DMS 273 treated with DMSO at 0.1 percent for 48 hours (cell line): ENCODE measurements around the gene IL1RAPL2.
"Not testable (repeated sequence)": the region's sequence is repeated elsewhere in the genome, so short reads cannot be mapped to it uniquely, and the experiment has no call there.

Experiments used
- DNase-seq: peaks from one replicate; lab custom pipeline; 2025; lab: John Stamatoyannopoulos, UW

IL1RAPL2 gene

DNA sequence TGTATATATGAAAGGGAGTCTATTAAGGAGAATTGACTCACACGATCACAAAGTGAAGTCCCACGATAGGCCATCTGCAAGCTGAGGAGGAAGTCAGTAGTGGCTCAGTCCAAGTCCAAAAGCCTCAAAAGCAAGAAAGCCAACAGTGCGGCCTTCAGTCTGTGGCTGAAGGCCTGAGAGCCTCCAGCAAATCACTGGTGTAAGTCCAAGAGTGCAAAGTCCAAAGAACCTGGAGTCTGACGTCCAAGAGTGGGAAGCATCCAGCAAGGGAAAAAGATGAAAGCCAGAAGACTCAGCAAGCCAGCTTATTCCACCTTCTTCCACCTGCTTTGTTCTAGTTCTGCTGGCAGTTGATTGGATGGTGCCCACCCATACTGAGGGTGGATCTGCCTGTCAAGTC, 104.1 kb downstream of the IL1RAPL2 start:
- no peak for DNase-seq

- not testable (repeated sequence) for DNase-seq
These were observed 111.5 kb downstream of the IL1RAPL2 start for GRCh38 chrX:104677517-104677916.

GRCh38 chrX:104679175-104679574, 113.2 kb downstream of the IL1RAPL2 start:
- DNase-seq = no peak

DNA sequence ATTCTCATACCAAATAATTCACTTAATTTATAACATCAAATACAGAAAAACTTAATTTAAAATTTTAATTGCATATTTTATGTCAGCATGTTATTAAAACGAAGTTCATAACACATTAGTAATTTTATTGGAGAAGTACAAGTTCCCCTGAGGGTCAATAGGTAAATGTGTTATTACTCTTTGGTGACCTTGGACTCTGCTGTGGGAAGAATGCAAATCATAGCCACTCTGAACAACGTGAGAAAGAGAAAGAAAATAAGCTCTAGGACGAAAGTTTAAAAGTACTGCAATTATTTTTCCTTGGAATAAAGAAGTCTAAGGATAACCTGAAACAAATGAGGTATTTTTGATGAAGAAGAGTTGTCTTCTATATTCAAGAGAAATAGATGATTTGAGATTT, 115.2 kb downstream of the IL1RAPL2 start:
- DNase-seq = no peak

DNA sequence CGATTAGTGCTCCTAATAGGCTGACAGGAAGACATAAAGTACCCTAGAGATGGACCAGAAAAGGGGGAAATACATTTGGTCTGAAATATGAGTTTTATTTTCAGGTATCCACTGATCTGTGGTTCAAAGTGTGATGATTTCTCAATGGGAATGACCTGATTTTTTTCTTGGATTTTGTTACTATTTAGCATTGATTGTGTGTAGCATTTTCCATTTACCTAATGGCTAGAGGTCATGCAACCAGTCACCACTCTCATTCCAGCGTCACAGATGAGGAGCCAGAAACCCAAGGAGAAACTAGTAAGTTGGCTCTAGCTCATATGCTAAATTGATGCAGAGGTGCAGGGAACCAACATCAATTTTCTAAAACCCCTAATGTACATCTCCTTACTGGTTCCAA, 118.1 kb downstream of the IL1RAPL2 start:
- DNase-seq = no peak

DNA sequence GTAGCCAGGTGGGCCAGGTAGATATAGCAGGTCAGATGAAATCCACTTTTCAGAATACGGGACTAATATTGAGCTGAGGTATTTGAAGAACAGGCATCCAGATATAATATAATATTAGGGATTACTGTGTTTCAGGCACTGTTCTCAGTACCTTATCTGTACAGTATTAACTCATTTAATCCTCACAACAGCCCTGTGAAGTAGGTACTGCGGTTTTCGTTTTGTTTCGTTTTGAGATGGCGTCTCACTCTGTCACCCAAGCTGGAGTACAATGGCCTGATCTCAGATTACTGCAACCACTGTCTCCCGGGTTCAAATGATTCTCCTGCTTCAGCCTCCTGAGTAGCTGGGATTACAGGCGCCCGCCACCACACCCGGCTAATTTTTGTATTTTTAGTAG, 129.6 kb downstream of the IL1RAPL2 start:
- no peak for DNase-seq

- no peak for DNase-seq
These were observed 130.7 kb downstream of the IL1RAPL2 start for GRCh38 chrX:104696667-104697066.

- no peak for DNase-seq
These were observed 131.3 kb downstream of the IL1RAPL2 start for GRCh38 chrX:104697294-104697693.

GRCh38 chrX:104707042-104707441, 141.0 kb downstream of the IL1RAPL2 start:
- DNase-seq = no peak

GRCh38 chrX:104707572-104707971, 141.6 kb downstream of the IL1RAPL2 start:
- no peak for DNase-seq

DNA sequence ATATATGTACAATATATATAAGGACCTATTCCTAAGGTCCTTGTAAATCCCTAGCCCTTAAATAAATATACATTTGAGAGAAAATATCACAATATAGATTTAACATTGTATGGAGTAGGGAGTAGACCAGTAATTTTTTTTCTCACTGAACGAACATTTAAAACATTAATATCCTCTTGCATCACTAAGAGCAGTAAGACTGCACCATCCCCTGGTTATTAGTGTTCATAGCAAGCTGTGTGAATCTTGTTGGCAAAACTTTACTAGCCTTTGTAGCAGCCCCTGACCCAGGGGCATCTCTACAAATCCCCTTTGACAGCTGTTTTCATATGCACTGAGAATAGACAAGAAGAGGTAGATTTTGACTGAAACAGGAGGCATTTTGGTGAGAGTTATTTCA, 146.5 kb downstream of the IL1RAPL2 start:
- no peak for DNase-seq

GRCh38 chrX:104721854-104722253, 155.9 kb downstream of the IL1RAPL2 start:
- no peak for DNase-seq

DNA sequence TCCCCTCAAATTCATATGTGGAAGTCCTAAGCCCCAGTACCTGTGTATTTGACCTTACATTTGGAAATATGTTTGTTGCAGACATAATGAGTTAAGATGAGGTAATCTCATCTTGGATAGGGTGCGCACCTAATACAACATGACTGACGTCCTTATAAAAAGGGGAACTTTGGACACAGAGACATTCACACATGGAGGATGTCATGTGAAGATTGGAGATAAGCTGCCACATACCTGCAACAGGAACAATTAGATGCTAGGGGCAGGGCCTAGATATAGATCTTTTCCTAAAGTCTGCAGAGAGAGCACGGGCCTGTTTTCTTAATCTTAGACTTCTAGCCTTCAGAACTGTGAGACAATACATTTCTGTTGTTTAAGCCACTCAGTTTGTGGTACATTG, 162.5 kb downstream of the IL1RAPL2 start:
- no peak for DNase-seq

- no peak for DNase-seq
These were observed 176.4 kb downstream of the IL1RAPL2 start for GRCh38 chrX:104742355-104742754.

GRCh38 chrX:104745152-104745551, 179.2 kb downstream of the IL1RAPL2 start:
- no peak for DNase-seq

GRCh38 chrX:104749951-104750610, 184.1 kb downstream of the IL1RAPL2 start:
- DNase-seq = no peak

DNA sequence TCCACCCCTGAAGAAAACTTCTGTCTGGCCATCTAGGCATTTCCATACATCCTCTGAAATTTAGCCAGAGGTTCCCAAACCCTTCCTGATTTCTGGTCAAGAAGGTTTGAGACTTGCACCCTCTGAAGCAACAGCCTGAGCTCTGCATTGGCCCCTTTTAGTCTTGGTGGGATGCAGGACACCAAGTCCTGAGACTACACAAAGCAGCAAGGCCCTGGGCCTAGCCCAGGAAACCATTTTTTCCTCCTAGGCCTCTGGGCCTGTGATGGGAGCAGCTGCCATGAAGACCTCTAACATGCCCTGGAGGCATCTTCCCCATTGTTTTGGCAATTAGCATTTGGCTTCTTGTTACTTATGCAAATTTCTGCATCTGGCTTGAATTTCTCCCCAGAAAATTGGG, 196.6 kb downstream of the IL1RAPL2 start:
- no peak for DNase-seq

DNA sequence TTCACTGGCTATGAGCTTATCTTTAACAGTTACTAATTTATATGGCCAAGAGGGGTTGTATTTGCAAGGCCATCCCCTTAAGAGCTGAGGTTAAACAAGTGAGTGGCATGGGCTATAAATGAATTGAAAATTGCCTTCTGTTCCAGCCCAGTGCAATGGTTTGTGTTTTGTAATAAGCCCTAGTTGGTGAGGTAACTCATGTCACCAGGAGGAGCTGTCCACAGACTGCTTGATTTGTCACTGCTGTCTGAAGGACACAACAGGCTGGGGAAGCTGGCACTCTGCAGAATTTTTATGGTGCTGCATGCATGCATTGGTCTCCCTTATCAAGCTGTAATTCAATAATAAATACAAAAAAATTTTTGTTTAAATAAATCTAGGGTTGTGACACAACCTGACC, 223.8 kb downstream of the IL1RAPL2 start:
- no peak for DNase-seq

DNA sequence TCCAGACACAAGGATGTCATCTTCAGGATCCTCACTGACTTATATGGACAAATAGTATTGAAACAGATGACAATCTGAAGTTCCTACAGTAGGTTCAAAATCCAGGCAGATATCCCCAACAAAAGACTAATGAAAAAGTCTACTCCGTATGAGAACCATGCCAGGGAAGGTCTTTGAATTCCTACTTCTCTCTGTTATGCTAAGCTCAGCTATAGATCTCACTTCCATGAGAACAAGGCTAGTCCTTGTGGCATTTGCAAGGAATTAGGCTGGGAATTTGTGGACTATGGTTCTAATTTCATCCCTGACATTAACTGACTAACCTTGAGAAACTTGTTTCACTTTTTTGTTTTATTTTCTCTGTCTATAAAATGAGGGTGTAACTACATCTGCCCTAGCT, 229.8 kb downstream of the IL1RAPL2 start:
- DNase-seq = no peak

GRCh38 chrX:104803219-104803618, 237.2 kb downstream of the IL1RAPL2 start:
- no peak for DNase-seq

GRCh38 chrX:104806346-104806745, 240.3 kb downstream of the IL1RAPL2 start:
- no peak for DNase-seq

GRCh38 chrX:104833401-104833800, 267.4 kb downstream of the IL1RAPL2 start:
- DNase-seq = no peak

- no peak for DNase-seq
These were observed 276.6 kb downstream of the IL1RAPL2 start for GRCh38 chrX:104842646-104843045.

- DNase-seq = no peak
These were observed 286.2 kb downstream of the IL1RAPL2 start for GRCh38 chrX:104852241-104852640.

DNA sequence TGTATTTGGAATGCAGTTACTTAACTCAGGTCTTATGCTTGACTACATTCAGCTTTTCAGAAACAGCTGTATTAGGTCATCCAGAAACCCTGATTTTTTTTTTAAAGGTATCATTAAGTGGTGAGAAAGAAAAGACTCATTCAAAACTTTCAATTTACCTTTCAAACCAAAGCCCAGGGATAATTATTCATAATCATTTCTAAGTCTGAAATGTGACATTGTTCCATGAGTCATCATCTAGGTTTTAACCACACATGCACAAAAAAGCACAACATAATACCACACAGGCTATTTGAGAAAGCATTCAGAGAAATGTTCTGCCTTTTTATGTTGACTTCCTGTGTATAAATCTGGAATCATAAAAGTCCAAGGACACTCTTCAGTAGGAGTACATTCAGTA, 288.2 kb downstream of the IL1RAPL2 start:
- DNase-seq = no peak
